T follicular helper cell (primary cell): ENCODE data around the gene ITGBL1.

Source experiments
- DNase-seq: peaks from one replicate; pipeline ENCODE4 v3.0.0-alpha.2; 2020; ENCODE audit warnings: low read depth

The ITGBL1 gene

DNA sequence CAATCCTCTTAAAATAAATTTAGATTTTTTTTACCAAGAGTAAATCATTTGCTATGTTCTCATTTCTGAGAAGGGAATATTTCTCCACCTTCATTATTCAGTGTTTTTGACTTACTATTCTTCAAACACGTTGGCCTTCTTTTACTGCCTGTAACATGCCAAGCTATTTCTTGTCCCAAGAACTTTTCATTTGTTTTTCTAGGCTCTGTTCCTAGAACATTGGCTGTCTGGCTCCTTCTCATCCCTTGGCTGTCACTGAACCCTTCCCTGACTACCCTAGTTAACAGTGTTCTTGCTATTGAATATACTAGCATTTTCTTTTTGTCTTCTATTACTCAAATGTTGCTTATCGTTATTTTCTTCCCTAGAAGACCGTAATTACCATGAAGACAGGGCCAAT, 248.1 kb downstream of the ITGBL1 start:
- DNase-seq, result no peak

DNA sequence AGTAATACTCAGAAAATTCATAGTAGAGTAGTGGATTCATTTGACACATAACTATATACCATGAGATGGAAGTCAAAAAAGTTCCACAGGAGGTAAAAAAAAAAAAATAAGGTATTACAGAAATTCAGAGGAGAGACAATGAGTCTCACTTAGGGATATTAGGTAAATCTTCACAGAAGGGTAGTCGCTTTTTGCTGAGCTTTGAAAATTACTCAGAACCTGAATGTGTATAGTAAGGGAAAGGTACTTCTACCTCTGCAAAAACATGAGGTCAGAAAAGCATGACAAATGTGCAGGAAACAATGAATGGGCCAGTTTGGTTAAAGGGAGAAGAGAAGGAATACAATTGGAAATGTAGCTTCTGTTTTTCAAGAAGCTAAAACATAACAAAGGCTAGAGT, 250.6 kb downstream of the ITGBL1 start:
- DNase-seq, result no peak

DNA sequence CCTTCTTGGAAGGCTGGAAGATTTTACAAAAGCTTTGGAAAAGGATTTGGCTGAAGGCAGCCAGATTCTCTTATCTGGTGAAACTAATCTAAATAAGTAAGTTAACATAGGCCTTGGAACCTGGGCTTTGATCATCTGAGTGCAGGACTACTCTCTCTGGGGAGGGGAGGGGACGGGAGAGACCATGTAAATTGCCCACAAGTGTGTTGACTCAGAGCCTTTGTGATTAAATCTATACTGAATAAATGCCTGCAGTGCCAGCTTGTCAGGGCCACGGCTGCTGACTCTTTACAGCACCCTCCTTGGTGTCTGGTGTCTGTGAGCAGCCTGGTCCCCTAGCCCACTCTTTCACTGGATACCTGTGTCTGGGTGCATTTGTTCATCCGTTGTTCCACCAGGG, 251.4 kb downstream of the ITGBL1 start:
- DNase-seq, result no peak

DNA sequence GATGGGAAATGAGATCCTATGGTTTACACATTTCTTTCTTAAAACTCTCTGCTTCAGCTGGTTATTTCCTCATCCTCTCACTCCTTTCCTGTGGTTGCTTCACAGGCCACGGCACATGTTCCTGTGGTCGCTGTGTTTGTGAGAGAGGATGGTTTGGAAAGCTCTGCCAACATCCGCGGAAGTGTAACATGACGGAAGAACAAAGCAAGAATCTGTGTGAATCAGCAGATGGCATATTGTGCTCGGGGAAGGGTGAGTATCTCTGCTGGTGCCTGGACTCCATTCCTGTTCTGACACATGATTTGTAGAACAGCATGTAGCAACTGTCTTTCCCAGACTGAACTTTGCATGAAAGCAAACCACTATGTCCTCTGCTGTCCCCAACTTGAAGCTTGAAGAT, 254.2 kb downstream of the ITGBL1 start:
- no peak for DNase-seq

DNA sequence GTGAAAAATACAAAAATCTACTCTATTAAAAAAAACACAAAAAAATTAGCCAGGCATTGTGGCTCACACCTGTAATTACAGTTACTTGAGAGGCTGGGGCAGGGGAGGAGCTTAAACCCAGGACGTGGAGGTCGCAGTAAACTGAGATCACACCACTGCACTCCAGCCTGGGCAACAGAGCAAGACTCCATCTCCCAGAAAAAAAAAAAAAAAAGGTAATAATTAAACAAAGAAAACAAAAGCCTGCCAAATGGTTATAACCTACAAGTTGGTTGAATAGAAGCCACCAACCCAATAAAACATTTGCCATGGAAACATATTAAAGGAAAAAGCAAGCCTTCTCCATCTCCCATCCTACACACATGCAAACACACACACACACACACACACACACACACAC, 255.2 kb downstream of the ITGBL1 start:
- no peak for DNase-seq

DNA sequence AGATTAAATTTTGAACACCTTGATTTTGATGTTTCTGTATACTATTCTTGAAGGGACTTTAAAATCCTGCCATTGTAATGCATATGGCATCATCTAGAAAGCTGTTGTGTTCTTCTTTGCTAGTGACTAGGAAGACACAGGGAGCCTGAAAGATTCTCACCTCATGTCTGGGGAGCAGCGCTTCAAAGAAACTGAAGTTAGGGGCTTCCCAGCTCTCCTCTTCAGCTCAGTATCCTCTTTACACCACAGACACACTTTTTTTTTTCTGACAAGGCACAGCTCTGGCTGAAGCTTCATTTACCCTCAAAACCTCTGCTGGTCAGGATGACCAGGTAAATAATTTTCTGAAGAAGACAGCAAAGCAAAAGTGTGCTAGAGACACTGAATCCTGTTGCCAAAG, 255.6 kb downstream of the ITGBL1 start:
- no peak for DNase-seq

DNA sequence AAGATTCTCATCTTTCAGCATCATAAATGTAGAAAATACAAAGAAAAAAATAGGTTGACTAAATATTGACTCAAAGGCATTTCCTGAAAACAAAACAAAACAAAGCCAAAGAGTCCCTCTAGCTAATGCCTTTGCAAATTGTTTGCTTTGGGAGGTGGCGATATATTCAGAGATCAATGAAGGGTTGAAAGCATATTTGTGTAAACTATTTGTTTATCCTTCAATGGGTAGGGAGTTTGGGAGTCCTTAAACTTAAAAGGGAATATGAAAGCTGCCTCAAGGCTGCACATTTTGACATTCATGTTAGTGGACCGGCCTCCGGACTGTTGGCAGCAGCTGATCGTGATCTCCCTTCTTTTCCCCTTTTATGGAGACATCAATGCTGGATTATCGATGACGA, 257.5 kb downstream of the ITGBL1 start:
- DNase-seq, result no peak

DNA sequence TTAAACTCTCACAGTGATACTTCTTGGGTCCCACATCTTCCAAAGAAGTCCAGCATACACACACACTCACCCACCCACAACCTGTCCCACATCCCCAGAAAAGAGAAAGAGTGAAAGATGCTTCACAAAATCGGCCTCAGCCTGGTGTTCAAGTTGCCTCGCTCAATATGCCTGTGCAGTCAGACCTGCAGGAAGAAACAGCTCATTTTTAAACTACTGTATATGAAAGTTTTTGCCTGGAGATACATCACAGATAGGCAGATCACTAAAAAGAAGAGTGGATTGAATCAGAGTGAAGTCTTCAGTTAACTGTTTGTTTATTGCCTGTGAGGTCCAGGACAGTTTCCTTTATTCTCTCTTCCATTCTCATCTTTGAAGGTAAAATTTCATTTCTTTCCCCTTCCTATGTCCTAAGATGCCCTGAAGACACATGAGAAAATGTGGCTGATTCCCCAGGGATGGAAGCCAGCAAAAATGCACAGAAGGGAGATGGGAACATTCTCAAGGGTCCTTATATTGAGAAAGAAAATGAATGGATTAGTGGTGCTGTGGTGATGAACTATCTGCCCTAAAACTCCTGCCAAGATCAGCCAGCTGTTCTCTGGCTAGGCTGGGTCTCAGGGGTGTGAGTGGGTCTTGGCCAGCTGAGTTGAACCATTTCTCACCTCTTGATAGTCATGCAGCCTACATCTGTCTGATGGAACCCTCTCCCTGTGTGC, 259.0 kb downstream of the ITGBL1 start:
- no peak for DNase-seq

DNA sequence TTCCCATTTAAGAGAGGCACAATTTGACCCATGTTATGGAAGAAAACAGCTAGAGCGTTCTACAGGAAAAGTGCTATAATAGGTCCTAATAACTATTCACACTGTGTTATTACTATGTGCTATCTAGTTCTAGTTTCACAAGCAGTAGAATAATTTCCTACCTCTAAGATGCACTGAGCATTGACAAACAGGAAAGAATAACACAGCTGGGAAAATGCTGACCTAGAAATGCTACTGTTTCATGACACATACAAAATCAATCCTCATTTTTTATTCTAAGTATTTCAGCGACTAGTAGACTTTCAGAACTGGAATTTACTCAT, 259.5 kb downstream of the ITGBL1 start:
- no peak for DNase-seq

DNA sequence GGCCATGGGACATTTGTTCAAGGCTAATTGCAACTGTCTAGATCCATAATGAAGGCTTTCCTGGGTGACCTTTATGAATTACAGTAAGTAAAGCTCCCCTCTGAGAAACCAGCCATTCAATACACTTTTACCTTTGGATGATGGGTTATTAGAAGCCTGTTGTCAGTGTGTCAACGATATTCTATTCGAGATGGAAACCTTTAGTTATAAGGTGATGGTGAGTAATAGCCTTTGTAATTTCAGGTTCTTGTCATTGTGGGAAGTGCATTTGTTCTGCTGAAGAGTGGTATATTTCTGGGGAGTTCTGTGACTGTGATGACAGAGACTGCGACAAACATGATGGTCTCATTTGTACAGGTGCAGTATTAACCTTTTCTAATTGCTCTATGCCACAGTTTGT, 261.7 kb downstream of the ITGBL1 start:
- DNase-seq, result no peak

DNA sequence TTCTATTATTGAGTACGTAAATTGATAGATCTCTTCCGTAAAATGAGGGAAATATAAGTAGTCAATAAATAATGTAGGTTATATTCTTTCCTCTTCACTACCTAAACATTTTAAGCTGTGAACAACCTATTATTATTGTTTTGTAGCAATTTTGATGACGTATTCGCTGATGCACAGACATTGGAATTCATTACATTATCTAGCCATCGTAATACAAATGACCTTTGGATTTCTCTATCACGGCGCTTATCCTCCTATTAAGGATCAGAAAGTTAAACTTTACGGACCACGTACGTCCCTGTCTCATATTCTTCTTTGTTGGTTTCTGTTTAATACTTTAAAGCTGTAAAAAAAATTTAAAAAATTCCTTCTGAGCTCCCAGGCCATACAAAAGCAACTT, 264.9 kb downstream of the ITGBL1 start:
- DNase-seq, result no peak

DNA sequence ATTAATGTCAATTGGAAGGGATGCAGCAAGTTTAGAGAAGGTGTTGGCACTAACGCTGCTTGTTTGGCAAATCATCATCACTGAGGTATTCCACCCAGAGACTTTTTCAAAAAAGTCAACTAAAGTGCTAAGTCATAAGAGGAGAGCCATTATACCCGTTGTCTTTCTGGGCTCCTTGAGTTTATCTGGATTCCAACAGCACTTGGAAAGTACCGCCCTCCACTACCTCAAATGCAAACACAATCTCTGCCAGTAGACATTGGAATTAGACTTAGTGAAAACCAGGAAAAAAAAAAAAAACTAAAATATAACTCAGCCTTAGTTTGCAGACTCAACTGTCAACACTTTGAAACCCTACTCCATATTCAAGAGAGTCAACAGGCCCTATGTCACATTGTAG, 266.0 kb downstream of the ITGBL1 start:
- no peak for DNase-seq

DNA sequence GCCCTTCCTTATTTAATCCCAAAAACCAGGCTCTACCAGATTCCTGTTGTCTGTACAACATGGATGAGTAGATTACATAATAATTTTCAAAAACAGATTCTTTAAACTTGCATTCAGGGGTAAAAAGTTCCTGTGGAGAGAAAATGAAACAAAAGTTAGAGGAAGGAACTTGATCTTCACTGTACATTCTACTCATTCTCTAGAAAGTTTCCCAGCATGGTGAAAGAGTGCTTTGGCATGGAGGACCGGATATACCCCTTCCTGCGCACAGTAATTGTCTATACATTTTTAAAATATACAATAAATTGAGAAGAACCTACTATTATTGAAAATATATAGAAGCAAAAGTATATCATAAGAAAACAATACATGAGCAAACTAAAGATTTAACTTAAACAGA, 274.2 kb downstream of the ITGBL1 start:
- DNase-seq, result no peak

DNA sequence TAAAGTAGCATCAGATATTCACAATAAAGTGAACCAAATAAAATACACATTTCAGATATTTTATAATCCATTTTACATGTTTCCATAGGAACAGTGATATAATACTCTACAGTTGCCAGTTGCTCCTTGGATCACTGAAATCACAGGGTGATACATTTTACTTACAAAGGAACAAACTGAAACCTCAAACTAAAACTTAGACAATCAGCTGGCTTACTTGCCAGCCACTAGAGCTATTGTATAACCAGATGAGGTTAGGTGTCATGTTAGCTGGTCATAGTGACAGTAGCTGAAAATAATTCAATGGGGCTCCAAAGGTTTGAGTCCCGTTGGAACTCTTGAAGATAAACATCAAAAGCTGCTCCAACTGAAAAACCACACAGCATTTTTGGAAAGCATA, 274.6 kb downstream of the ITGBL1 start:
- DNase-seq, result no peak

DNA sequence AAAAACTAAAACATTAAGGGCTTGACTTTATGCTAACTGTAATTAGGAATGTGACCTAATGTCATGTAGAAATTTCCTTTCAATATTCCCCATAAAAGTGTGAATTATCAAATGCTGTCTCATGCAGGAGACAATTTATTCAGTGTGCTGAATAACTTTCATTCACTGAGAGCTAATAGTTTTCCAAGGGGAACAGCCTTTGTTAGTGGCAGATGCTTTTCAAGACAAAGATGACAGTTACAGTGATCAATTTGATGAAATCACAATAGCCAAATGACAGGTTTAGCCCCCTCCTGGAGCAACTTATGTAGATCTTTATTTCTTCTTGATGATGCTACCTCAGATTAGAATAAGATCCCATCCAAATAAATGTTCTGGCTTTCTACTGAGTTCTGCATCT, 275.5 kb downstream of the ITGBL1 start:
- DNase-seq, result no peak

DNA sequence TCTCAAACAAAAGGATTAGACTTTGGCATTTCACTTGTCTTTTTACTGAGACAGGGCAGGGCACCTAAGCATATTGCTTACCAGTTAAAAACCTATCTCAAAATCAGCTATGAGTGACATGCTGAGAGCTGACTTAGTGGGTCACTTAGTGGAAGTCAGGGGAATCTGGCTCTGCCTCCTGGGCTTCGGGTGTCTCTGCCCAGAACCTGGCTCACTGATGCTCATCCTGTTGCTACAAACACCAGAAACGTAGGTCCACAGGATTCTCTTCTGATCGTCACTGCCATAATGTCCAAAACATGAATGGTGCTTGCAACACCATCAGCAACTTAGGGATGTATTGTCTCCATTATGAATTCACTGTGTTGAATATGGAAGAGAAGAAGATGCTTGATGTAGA, 276.1 kb downstream of the ITGBL1 start:
- DNase-seq, result no peak

DNA sequence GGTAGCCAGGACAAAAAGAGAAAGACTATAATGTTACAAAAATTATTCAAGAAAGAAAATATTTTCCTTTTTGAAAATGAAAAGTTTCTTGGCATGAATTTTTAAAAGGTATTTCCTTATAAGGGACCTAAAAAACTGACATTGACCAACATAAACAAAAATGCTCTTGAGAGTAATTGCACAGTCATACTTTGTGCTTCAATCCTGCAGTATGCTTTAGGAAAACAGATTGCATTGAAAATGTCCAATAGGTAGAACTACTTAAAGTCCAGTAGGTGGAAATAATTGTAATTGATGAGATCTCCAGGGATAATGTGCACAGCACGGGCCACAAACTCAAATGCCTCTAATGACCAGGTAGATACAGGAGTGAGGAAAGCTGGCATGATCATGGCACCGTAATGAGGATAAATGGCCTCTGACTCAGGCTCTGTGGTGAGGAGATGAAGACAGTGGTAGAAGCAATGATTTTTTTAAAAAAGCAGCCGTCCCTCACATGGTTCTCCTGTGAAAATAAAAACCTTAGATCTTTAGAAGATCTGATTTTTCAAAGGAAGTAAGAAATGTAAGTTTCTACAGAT, 278.0 kb downstream of the ITGBL1 start:
- no peak for DNase-seq

DNA sequence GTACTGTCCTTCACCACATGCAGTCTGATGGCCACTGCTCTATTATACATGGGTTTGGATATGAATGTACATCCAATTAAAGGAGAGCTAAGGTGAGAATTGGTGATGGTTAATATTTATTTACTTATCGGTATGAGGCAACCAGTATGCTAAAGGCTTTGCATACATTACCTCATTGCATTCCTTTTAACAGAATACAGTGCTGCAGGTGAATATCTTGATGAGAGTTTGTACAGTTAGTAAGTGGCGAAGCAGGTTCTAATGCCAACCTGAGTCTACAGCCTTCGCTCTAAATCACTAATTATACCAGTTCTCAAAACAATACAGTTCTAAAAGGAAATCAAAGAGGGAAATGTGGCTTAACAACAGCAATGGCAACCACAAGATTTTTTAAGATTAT, 284.1 kb downstream of the ITGBL1 start:
- no peak for DNase-seq

DNA sequence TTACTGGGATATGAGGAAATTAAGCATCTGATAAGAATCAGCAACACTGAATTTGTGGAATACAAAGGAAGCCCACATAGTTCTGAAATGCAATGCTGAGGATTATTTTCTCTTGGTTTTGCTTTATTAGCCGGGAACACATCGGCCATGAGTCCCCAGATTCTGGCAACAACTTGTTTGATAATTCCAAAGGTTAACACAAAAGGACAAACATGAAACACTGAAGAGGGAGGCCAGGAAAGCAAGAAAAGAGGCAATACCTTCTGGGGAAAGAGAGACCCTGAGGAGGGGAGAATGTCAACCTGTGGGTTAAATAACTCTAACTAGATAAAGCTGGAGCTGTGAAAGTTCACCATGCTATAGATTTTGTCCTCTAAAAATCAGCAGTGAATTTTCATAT, 285.9 kb downstream of the ITGBL1 start:
- DNase-seq, result no peak

DNA sequence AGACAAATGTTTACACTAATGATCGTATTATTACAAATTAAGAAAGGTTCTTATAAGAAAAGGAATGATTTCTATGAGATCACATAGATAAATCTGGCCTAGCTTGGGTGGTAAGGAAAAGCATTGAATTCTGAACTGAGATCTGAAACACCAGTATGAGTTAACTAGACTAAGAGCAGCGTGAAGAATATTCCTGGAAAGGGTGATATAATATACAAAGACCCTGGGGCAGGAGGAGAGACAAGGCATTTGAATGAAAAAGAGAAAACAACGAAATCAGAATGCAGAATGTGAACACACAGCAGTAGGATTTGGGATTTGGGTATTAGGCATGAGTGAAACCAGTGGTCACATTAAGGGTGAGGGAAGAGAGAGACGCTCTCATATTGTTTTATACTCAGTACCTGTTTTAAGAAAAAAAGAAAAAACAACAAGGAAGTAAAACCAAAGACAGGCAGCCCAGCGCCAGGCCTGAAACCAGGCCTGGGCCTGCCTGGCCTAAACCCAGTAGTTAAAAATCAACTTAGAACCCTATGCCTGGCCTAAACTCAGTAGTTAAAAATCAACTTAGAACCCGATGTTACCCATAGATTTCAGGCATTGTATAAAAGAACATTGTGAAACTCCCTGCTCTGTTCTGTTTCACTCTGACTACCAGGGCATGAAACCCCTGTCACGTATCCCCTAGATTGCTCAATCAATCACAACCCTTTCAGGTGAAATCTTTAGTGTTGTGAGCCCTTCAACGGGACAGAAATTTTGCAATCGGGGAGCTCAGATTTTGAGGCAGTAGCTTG, 287.1 kb downstream of the ITGBL1 start:
- no peak for DNase-seq

DNA sequence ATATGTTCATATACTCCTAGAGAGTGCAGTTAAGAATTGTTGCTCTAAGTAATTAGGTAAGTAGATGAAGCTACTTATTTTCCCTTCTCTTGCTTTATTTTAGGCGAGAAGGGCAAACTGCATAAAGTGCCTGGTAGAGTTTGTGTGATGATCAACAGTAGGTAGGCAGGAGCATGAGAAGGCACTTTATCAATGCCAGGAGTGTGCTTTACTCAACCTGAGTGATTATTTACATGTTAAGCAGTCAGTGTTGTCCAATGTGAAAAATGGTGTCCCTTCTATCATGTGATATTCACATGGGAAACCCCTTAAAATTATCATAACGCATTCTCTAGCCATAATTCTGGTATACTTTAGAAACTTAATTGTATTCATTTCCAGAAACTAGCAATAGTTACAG, 294.0 kb downstream of the ITGBL1 start:
- no peak for DNase-seq

DNA sequence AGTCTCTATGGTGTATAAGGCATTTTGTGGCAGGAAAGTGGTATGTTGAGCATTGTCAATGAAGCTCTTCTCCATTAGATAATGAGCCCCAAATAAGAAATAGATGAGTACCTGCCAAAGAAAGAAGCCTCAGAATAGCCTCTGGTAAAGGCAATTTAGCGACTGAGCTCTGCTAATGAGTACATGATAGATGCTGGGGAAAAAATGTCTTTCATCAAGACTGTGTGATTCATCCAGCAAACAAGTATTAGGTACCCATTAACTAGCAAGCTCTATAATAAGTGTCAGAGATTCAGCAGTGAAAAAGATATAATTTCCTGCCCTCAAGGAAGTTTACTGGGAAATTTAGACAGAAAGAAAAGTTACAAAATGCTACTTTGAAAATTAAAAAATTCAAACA, 294.6 kb downstream of the ITGBL1 start:
- DNase-seq, result no peak

DNA sequence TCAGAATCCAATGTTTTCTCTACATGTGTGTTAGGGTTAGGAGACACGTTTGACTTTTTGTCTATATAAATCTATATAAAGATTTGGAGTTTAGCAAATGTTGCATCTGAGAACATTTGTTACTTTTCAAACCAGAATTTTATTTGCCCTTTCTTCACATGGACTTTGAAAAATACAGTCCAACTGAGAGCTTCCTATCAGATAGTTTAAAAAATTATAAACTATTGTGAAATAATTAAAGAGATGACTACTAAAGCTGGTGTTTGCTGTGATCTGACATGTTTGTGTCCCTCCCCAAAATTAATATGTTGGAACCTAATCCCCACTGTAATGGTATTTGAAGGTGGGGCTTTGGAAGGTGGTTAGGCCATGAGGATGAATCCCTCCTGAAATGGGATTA, 297.1 kb downstream of the ITGBL1 start:
- no peak for DNase-seq

DNA sequence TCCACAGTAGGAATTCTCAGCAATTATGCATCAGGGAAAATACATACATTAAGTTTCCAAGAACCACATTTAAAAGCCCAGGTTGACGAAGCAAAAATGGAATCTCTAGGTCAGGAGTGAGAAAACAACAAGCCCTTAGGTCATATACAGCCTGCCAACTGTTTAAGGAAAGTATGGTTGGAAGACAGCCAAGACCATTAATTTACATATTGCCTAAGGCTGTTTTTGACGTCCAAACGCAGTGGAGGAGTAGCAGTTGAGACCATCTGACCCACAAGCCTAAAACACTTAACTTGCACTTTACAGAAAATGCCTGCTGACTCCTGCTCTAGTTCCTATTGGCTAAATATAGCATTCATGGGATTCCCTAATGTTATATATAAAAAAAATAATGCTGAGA, 299.0 kb downstream of the ITGBL1 start:
- no peak for DNase-seq
